Measurements from ENCODE around the gene GPX2.

GRCh38 chr14:64944041-64944440 is 1.5 kb upstream of the GPX2 start:
- TF ChIP-seq MAZ (IDR thresholded peaks at IDR 0.05; ENCODE audit: borderline replicate concordance, low read depth, low read length) (no peak), CTCF (conservative IDR thresholded peaks at IDR 0.05; ENCODE audit: low read depth, low read length) (no peak), CEBPB (IDR thresholded peaks at IDR 0.05; ENCODE audit: low read depth, low read length) (no peak), USF2 (IDR thresholded peaks at IDR 0.05; ENCODE audit: low read depth, low read length) (no peak), MAFK (IDR thresholded peaks at IDR 0.05; ENCODE audit: low read depth, low read length) (no peak), SMC3 (IDR thresholded peaks at IDR 0.05; ENCODE audit: low read depth, low read length) (no peak), RFX5 (IDR thresholded peaks at IDR 0.05; ENCODE audit: low read depth, low read length) (no peak), BHLHE40 (IDR thresholded peaks at IDR 0.05; ENCODE audit: low read depth, low read length) (no peak), FOS (IDR thresholded peaks at IDR 0.05; ENCODE audit: low read depth, low read length) (no peak), RAD21 (IDR thresholded peaks at IDR 0.05; ENCODE audit: low read length) (no peak)
- TF ChIP-seq, protein P1, sequence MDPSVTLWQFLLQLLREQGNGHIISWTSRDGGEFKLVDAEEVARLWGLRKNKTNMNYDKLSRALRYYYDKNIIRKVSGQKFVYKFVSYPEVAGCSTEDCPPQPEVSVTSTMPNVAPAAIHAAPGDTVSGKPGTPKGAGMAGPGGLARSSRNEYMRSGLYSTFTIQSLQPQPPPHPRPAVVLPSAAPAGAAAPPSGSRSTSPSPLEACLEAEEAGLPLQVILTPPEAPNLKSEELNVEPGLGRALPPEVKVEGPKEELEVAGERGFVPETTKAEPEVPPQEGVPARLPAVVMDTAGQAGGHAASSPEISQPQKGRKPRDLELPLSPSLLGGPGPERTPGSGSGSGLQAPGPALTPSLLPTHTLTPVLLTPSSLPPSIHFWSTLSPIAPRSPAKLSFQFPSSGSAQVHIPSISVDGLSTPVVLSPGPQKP (IDR thresholded peaks at IDR 0.05; ENCODE audit: borderline replicate concordance, low read depth, low read length), result no peak
